HG02885 (cell line): ENCODE measurements around the gene RUNX1.

Source experiments
- ATAC-seq: cut with Tn5 transposase; IDR thresholded peaks from one replicate; pipeline ENCODE4 v1.9.1; 2021; ENCODE audit warnings: mild to moderate bottlenecking; ENCODE audit not compliant: unreplicated experiment, poor library complexity

Gene RUNX1

DNA sequence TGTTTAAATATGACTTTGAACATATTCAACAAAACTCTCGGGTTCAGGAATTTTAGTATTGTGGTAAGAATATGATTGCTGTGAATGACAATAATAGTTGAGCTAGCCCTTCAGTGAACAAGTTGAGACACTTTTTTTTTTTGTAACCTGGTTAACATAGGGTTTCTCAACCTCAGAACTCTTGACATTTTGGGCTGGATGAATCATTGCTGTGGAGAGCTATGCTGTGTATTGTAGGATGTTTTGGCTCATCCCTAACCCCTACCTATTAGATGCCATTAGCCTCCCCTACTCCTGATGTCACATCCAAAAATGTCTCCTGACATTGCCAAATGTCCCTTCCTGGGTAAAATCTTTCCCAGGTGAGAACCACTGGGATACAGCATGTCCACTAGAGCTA lies 113.7 kb downstream of the RUNX1 start:
- no peak for ATAC-seq

DNA sequence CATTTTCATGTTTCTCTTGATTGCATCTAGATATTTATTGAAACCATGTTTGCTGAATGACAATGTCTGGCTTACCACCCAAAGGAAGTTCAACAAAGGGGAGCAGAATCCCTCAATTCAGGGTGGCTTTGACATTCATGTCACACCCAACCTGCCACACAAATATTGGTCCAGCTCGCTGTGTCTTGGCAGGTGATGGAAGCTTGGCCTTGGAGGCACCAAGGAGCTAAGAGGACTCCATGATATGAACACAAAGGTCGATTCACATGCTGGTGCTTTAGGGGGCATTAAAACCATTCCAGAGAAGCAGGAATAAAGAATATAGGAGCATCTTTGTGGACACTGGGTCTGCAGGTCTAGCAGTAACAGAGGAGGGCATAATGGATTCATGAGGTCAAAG lies 114.8 kb downstream of the RUNX1 start:
- ATAC-seq = no peak

DNA sequence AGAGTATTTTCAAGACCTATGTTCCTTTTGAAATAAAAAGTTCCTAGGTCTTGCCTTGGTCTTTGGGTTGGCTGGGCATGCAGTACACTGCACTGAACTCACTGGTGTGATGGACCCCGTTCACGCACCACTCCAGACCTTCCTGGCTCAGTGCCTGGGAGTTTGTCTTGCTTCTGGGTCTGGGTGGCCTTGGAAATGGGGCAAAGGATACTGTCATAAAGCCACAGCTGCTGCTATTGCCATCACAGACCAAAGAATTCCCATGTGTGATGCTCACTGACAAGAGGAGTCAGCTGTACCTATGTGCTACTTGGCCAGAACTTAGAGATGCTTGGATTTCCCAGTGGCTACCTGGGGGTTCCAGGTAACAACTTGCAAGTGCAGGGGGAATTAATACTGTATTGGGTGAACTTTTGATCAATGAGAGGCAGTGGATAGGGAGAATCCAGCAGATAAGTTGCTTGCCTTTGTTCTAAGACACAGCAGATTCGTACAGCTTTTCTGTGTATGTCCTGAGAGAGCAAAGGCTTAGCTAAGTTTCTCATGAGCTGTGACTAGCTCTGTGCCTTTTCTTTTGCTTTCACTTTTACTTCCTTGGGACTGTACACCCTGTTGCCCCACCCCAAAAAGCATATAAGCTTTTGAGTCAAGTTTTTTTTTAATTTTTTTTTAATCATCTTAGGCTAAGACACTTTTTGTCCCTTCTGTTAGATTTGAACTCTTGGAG lies 115.3 kb downstream of the RUNX1 start:
- peak; percentile 61 for ATAC-seq

DNA sequence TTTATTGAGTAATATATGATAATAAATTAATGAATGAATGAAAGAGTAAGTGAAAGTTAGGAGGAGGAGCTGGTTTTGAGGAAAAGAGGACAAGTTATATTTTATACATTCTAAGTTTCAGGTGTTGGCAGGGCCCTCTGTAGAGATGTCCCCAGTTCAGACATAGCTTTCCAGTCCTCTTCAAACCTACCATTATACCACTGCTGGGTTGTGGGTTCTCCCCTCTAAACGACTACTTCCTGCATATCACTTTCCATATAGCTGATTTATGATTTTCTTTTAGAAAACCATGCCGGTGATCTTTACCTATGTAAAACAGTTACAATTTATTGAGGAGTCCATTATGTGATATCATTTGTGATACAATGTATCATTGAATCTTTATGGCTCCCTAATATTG lies 116.9 kb downstream of the RUNX1 start:
- no peak for ATAC-seq

DNA sequence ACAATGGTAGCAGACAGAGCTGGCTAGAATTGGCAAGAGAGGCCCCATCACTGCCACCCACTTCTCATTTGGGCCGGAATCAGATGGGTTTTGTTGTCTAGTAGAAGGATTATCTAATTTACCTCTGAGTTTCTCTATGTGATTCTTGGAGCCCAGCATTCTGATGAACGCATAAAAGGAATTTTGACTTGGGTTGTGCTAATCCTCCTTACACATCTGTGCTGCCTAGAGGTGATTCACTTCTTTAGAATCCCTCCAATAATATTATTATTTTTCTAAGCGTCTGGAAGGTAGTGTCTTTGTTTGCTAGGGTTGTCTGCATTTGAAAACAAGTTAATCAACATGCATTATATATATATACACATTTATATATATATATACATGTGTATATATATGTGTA lies 118.1 kb downstream of the RUNX1 start:
- no peak for ATAC-seq

DNA sequence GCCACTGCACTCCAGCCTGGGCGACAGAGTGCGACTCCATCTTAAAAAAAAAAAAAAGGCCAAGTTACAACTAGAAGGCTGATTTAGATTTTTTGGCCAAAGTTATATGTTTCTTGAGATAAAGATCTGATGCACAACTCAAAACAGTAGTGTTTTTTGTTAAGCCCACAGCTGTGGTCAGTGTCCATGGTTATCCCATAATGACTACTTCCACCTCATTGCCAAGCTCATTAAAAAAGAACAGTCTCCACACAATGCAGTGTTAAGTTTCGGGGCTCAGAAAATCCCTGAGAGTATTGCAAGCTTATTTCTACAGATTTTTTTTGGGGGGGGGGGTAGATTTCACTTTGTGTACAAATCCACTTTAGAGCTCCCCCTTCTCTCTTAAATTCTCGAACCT lies 120.5 kb downstream of the RUNX1 start:
- ATAC-seq = no peak

DNA sequence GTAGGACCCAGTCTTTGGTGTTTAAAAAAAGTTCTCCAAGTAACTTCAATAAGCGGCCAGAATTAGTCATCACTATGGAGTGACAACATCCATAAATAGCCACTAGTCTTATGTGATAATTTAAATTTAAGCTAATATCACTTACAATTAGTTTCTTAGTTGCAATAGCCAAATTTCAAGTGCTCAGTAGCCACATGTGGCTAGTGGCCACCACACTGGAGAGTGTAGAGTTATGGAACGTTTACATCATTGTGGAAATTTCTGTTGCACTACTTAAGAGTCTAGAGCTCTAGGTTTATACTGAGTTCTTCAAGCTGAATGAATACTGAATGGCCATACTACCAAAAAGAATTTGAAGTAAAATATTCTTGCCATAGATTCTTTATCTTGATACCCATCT lies 121.1 kb downstream of the RUNX1 start:
- no peak for ATAC-seq

DNA sequence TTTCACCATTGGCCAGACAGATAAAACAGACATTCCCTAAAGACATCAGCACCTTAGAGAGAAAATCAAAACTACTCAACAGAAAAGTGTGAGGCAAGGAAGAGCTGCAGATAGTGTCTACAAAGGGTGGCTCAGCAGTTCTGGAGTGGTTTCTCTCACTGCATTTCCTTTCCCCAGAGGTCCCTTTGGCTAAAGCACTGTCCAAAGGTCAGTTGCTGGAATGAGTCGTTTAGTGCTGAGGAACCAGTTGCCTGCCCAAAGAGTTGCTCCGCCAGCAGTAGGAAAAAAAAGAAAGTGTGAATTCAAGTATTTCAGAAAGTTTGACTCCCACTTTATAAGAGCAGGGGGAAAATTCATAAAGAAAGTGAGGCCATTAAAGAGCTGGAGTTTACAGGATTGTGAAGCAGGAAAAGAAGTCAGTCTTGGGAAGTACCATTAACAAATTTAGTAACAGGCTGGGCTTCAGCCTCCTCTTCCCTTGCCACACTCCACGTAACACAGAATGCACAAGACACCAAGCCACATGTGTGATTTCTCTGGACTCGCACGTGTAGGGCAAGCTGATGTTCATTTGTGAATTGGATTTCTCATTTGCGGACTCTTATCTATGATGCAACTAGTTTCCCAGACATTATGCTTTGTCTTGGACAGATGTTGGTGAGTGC lies 122.2 kb downstream of the RUNX1 start:
- no peak for ATAC-seq

DNA sequence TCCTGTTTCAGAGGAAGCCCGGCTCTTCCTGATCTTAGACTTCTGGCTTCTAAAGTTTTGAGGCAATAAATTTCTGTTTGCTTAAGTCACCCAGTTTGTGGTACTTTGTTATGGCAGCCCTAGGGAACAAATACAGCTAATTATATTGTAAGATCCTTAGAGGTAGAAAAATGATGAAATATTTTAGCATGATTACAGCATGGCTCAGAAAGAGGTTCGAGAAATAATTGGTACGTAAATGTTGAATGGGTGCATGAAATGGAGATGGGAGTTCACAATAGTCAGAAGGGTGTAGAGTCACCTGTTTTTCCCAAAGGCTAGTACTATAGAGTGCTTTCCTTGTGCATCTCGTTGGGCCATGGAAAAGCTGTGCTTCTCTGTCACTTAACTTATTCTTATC lies 123.5 kb downstream of the RUNX1 start:
- ATAC-seq = no peak

DNA sequence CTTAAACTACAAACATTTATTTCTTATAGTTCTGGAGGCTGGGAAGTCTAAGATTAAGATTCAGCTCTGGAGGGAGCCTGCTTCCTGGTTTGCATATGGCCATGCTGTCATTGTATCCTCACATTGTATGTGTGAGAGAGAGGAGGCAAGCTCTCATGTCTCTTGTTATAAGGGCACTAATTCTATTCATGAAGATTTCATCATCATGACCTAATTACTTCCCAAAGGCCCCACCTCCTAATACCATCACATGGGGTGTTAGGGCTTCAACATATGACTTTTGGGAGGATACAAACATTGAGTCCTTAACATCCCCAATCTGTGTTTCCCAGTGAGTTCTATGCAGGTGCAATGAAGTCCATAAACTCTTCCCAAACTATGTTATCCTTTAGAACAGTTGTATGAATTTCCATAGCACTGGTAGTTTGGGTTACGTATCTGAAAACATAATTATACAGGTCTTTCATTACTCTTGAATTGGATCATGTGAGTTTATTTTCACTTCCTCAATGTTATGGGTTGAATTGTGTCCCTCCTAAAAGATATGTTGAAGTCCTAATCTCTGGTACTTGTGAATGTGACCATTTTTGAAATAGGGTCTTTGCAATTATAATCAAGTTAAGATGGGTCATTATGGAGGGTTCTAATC lies 124.2 kb downstream of the RUNX1 start:
- ATAC-seq = no peak

DNA sequence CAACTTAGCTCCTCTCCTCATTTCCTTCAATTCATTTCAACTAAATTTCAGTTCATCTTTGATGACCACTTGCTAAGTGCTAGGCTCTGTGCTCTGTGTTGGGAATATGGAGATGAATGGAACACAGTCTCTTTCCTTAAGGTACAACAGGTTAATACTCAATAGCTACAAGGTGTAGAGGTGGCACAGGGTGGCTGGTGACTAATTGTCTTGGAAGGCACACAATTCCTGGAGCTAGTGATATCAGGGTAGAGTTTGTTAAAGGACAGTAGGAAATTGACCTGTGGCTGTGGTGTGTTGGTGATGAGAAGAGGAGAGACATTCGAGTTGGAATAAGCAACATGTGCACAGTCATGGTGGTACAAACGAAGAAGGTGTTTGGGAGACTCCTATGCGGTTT lies 124.9 kb downstream of the RUNX1 start:
- no peak for ATAC-seq

DNA sequence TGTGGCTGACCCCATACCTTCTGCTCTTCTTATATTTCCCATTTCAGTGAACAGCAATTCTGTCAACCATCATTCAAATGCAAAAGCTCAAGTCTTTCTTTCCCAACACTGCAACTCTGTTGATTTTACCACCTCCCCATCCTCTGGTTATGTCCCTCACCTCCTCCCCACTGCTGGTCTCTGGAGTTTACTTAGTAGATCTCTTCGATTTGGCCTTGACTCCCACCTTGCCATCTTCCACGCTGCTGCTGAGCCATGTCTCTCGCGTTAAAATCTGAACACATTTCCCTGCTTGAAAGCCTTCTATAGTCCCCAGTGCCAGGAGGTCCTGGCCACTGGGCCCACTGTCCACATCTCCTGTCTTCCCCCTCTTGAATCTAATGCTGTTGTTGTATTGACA lies 125.5 kb downstream of the RUNX1 start:
- no peak for ATAC-seq

DNA sequence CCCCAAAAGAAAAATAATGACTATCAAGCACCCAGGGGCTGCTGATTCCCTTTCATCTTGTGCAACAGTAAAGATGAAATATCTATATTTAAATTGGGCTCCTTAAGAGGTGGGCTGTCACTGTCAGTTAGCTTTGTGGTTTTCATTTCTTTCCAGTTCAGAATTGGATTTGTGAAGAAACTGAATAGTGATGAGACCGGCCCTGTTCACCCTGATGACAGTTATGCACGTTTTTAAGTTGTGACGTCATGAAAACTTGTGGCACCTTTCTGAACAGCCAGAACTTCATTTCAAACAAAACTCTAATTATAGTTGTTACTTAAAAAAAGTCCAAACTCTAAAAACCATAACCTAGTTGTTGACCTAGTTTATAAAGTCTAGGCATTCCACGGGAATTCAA lies 125.9 kb downstream of the RUNX1 start:
- ATAC-seq = no peak

DNA sequence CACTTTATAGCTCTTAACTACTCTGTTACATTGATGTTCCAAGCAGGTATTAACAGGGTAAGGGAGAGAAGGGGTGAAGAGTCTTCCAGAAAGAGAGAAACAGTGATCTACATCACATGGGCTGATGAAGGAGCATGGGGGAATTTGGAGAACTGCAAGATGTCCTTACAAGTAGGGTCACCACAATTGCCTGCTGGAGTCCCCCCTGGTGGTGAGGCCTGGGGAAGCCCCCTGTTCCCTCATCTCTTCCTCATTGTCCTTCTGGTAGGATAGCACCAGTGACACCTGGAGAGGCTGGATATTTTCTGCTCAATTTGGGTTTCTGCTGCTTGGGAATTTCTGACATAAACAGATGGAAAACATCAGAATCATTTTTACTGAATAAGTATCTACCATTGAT lies 126.6 kb downstream of the RUNX1 start:
- ATAC-seq = no peak

DNA sequence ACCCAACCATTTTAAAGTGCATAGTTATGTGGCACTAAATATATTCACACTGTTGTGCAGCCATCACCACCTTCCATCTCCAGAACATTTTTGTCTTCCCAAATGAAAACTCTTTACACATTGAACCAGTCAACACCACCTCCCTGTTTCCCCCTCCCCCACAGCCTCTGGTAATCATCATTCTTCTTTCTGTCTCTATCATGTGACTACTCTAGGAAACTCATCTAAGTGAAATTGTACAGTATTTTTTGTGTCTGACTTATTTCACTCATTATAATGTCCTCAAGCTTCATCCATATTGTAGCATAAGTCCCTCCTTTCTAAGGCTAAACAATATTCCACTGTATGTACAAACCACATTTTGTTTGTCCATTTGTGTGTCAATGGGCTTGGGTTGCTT lies 128.0 kb downstream of the RUNX1 start:
- ATAC-seq = no peak

DNA sequence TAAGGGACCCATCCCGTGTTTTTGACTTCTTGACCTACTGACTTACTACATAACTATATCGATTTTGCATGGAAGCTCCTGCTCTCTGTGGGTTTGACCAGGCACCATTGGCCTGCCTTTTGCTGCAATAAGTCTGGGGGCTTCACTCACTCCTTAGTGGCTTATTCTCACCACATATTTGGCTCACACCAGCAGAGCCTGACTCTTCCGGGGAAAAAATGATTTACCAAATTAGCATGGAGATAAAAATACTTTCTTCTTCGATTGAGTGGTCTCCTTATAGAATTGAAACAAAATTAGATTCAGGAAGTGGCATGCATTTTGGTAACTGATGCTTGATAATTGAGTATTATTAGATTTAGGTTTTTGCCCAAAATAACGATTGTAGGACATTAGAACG lies 129.7 kb downstream of the RUNX1 start:
- no peak for ATAC-seq

DNA sequence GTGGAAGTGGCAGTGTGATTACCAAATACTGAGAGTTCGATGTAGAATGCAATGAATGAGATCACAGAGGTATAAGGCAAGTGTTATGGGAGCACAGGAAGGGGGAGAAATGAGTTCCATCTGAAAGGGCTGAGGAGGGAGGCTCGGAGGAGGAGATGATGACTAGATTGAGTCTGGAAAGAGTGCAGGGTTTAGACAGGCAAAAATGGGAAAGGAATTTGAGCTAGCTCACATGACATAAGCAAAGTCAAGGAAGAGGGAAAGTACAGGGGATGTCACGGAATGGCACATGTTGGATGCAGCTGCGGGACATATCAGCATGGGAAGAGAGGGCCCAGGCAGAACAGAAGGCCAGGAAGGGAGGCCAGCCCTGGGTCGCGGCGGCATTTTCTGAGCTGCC lies 132.7 kb downstream of the RUNX1 start:
- no peak for ATAC-seq

DNA sequence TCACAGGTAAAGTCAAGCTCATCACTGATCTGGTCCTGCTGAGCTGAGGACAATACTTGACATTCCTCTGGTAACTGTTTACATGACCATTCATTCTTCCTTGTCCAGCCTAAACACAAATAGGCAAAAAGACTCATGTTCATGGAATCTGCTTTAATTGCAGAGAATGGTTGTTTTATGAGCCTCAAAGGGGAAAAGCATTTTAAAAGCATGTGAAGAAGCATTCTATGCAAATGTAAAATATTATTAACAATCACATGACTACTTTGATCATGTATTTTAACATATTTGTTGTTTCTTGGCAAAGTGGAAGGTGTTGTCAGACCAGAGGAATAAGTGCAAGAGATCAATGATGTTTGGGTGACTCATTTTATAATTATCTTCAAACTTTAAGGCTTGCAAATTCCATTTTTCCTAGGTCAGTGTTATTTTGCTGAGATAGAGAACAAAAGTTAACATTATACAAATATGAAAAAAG lies 133.7 kb downstream of the RUNX1 start:
- ATAC-seq = no peak

DNA sequence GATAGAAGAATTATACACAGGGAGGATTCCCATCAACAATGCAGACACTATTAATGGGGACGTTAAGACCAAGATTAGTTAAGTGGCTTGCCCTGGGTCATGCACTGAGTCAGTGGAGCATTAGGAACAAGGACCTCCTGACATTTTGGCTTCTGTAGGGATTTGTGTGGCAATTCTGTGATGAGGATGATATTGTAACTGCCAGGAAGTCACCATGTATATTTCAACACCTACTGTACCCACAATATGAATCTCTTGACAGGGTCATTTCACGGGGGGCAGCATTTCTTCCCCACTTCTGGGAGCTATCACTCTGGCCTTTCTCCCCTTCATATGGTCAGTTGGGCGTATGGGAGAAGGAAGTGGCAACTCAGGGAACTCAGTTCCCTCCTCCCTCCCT lies 134.9 kb downstream of the RUNX1 start:
- no peak for ATAC-seq

DNA sequence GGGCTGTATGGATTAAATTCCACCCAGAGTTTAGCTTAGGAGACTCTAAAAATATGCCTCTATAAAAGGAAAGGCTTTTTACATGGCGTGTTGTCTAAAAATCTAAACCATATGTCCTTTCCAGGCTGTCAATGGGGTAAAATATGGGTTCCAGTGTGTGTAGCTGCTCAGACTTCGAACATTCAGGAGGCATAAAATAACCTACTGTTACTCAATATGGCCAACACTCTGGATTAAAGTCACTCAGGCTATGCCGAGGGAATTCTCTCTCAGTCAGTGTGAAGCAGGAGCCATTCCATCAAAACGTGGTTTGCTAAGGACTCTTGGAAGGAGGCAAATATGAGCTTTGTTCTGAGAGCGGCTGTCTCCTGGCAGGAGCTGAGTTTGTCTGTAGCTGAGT lies 135.3 kb downstream of the RUNX1 start:
- ATAC-seq = no peak

DNA sequence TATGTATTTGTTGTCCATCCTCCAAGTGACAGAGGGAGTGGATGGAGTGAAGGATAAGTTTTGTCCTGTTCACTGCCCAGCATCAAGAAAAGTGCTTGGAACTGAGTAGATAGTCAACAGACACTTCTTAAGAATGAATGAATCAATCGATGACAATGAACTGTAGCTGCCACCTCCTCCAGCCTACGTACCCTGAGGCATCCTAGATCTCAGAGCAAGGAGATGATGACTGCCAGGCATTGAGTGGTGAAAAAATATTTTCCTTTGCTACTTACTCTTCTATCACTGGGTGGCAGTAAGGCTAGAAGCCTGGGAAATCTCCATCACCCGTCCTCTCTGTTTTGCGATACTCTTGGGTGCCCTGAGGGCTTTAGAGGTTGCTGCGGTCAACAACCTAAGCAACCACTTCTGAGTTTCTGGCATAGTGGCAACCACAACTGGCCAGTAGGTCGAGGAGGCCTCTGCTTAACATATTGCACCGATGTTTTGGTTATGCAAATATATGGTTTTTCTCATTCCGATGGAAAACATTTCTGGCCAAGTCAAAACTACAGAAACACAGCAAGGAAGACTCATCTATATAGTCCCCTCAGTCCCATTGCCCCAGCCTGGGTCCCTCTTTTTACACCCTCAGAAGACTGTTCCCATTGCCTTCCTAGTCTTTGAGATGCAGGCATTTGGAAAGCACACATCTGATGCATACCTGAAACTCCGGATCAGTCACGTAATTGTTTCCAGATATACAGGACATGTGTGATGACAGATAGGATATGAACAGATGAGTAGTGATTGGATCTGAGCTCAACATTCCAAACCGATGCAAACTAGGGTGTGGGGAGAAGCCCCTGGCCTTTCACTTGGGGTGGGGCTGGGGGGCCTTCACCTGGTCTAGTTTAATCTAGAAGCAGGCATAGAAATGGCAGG lies 136.8 kb downstream of the RUNX1 start:
- no peak for ATAC-seq
